ENCODE data around the gene CACHD1.

CACHD1 gene

DNA sequence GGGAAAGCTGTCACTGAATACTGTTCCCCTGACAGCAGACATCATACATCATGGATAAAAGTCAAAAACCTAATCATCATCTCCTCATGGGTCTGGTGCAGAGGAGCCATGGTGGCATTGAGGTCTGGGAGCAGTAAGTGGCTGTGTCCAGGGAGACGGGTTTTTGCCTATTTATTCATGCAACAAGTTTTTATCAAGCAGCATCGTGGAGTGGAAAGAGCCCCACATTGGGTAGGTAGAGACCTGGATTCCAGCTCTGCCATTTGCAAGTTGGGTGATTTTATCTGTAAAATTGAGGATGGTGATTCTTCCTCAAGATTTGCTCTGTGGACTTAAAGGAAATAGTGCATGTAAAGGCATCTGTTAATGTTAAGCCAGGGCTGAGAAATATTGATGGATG, 4.2 kb downstream of the CACHD1 start:
- DNase-seq, result no peak

DNA sequence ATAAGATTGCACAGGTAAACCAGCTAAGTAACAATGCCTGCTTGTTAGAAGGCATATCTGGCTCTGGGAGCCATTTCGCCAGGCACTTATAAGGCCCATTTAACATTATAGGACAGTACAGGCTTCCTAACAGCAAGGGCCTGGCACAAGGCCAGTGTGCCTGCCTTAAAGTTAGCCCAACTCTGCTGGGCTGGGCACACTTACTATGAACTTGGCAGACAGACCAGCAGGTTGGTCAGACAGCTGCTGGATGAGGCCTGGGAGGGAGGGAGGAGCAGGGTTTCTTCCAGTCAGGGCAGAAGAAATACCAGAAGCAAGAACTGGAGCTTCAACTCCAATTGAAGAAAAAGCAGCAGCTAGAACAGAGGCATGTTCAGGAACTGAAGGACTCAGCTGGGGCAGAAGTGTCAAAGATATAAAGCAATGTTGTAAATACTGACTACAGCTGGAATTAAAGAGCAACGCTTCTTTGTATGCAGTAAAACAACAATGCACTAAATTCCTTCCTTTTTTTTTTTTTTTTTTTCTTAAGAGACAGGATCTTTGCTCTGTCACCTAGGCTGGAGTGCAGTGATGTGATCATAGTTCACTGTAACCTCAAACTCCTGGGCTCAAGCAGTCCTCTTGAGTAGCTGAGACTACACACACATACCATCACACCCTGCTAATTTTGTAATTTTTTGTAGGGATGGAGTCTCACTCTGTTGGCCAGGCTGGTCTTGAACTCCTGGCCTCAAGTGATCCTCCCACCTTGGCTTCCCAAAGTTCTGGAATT, 4.9 kb downstream of the CACHD1 start:
- no peak for DNase-seq

DNA sequence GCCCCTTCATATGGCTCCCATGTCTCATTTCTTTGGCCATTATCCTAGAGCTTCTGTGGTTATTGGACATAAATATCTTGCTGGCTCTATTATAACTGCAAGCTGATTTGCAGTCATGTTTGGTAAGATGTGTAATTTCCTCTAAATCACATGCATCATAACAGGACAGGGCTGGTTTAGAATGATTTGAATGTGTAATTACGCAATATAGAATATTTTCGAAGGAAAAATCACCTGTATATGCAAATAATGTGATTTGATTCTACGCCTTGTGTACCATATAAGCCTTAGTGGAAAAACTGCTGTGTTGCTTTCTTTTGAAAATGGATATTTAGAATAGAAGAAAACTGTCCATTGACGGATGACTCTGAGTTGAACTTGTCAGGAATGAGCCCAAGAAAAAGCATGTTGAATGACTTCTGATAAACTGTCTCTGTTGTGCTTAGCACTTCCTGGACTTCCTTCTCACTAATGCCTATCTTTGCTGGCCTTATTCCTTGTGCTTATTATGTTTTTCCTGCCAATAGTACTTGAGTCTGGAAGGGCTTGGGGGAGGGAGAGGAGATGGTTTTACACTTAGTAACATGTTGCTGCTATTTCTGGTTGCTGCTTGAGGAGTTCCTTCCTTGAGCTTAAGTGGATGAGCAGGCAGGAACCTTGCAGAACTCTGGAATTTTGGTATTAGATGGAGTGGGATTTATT, 6.5 kb downstream of the CACHD1 start:
- DNase-seq, result no peak

DNA sequence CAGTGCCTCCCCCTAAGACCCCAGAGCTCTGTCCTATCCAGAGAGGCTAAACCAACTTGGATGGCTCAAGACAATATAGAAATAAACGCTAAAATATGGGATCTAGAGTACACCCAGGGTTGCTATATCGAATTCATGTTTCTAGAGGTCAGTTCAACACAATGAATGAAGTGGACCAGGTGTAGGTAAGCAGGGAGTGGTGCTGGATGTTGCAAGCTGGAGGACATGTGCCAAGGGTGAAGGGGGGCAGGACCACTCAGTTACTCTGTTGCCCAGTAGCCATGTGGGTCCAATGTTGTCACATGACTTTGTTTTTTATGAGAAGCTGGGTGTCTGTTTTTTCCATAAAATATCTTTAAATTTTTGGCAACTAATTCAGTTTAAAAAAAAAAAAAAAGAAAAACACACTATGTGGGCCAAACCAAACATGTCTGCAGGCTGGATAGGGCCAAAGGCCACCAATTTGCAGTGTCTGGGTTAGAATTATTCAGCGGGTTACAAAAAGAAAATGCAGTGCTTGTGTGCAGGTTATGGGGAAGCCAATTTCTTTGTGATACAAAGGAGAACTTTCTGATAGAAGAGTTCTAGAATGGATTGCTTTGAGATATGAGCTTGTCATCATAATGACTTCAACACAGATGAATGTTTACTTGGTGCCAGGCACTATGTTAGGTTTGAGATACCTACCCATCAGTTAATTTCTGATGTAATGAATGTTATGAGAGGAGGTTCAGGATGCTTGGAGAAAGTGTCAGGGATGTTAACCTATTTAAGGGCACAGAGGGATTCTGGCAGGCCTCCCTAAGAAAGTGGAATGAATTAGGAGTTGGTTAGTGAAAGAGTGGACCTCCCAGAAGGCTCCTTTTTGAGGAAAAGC, 8.9 kb downstream of the CACHD1 start:
- no peak for DNase-seq

DNA sequence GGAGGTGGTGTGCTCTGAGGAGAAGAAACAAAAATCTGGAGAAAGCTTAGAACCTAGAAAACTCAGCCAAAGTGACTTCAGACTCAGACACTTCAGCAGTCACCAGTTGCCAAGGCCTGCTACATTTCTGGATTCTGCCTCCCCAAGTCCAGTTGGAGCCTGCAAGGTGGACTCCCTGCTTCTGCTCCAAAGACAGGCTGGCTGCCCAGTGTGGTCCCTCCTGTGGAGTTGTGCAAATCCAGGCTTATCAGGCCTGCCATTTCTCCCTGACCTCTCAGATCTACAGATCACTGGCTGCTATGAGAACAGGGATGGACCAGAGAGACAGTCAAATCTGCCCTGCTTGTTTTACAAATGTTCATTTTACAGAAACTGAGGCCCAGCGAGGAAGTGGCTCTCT, 9.9 kb downstream of the CACHD1 start:
- no peak for DNase-seq

DNA sequence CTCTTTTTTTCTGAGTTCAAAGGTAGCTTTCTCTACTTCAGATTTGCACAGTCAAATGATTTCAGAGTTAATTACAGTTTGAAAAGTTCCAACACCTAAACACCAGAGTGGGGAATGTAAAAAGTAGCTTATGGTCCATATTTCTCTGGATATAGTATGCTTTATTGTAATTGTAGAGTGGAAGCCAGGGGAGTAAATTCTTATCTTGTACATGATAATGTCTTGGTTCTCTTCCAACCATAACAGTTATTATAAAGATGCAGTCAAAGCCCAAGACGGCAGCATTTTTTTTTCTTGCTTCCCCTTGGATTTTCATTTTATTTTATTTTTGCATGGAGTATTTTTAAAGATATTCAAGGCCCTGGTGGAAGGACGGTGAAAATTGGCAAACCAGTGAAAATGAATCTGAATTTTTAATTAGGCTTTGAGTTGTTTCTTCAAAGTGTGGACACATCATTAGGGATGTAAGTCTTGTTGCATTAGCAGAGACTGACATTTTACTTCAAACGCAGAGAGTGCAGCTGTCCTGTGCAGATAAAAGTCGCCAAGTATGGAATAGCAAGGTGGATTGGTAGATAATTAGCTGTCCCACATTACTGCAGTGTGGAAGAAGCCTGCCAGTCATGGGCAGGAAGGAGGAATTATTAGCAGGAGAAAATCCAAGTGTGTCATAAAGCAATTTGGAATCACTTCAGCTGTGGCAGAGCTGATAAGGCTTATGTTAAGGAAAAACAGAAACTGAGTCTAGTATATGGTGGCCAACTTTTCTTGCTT, 11.3 kb downstream of the CACHD1 start:
- DNase-seq, result no peak

DNA sequence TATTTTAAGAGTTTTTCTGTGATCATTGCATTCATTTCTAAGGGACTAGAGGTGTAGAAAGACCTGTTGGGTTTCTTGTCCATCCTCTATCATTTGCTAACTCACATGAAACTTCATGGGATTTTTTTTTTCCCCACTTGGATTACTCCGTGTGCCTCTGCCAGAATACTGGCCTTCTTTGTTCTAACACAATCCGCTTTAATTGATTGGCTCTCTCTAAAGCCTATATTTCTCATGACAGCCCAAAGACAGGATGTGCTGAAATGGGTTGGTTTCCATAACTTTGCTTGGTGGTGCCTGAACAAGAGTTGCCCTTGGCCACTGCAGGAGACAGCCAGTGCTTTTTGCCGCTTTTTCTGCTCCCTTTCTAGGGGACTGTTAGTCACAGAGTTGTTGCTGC, 12.2 kb downstream of the CACHD1 start:
- DNase-seq, result no peak

DNA sequence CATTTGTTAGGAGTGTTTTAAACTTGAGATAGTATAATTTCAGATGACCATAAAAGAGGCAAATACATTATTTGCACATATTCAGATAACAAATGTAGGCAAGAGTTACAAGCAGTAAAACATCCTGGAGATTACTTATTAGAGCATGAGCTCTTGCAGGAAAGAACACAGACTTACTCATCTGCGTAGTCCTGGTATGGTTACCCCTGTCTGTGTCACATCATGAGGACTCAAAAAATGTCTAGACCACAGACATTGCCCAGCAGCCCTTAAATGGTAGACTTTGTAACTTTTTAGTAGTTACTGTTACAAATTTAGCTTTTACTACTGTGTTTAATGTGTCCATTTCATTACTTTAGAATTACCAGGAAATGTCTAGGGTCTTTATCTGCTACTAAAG, 12.8 kb downstream of the CACHD1 start:
- no peak for DNase-seq

DNA sequence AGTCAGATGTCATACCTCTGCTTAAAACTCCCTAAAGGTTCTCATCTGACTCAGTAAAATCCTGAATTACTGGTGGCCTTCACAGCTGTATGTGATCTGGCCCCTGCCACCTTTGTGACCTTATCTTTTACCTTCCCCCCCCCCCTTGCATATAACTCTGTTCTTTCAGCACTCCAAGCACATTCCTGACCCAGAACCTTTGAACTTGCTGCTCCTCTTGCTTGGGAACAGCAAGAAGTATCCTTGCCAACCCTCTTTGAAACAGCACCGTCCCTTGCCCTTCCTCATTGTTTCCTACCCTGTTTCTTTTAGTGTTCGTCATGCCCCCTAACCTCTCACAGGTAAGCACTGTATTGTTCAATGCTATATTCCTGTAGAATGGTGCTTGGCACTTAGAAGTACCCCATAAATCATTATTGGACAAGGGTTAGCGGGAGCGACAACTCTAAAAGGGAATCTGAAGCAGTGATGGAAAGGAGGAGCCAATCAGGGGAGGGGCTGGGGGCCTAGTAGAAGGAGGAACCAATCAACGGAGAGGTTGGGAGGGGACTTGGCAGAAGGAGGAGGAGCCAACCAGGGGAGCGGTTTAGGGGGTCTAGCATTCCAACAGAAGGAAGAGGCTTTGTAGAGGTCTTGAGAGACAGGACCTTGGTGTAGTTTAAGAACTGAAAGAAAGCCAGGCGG, 13.9 kb downstream of the CACHD1 start:
- no peak for DNase-seq

DNA sequence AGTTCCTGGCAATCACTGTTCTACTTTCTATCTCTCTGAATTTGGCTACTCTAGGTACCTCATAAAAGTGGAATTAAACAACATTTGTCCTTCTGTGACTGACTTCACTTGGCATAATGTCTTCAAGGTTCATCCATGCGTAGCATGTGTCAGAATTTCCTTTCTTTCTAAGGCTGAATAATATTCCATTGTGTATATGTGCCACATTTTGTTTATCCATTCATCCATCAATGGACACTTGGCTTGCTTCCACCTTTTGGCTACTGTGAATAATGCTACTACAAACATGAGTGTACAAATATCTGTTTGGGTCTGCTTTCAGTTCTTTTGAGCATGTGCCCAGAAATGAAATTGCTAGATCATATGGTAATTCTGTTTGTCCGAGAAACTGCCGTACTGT, 14.7 kb downstream of the CACHD1 start:
- DNase-seq, result no peak

DNA sequence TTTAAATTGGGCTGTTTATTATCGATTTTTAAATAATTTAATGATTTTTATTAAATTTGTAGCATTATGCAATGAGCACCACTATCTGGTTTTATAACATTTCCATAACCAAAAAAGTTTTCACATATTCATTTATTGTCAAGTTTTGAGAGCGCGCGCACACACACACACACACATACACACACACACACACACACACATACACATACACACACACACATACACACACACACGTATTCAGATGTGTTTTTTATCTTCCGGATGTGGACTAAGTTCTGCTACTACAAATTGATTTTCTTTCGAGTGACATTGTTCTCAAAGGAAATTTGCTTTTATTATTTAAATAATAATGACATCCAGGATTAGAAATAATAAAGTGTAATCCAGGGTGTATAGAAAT, 16.3 kb downstream of the CACHD1 start:
- DNase-seq, result no peak

DNA sequence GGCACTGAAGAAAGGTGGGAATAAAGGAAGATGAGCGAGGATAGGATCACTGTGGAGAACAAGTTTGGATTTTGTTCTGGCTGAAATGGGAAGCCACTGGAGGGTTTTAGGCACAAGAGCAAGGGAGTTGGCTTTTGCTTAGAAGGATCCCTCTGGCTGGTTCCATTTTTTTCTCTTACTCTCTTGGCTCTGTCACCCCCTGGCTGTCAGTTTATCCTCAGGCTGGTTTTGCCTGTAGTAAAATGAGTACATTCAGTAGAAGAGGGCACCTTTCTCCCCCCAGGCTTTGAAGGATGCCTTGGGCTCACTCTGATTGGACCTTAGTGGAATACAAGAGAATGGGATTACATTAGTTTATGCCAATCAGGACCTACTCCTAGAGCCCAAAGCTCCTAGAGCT, 17.1 kb downstream of the CACHD1 start:
- DNase-seq, result no peak

DNA sequence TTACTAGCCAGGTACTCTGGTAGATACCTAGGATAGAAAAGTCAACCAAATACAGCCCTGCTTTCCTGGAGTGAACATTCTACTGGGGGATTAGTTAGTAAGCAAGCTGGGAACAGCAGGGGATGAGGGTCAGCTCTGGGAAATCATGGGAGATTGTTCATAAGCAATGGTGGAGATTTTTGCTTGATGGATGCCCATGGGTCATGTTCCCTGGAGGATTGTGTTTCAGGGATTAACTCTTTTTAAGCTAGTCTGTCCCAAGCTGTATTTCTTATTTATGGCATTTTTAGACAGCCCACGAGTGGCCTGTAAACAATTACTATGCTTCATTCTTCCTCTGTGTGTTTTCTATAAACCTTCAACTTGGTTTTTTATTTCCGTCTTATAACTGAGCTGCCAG, 18.9 kb downstream of the CACHD1 start:
- DNase-seq, result no peak

DNA sequence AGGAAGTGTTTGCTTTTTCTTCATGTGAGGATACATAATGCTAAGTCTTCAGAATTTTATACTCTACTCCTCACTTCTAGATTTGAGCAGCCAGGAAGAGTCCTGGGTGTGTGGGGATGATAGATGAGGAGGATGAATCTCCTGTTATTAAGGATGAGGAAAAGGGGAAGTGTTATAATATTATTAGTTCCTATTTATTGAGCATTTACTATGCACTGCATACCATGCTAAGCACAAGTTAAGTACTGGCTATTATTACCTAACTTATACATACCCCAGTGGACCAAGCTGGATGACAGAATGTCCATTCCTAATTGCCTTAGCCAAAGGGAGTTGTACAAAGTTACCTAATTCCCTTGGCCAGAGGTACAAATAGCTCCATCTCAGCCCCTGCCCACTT, 19.8 kb downstream of the CACHD1 start:
- DNase-seq, result no peak

DNA sequence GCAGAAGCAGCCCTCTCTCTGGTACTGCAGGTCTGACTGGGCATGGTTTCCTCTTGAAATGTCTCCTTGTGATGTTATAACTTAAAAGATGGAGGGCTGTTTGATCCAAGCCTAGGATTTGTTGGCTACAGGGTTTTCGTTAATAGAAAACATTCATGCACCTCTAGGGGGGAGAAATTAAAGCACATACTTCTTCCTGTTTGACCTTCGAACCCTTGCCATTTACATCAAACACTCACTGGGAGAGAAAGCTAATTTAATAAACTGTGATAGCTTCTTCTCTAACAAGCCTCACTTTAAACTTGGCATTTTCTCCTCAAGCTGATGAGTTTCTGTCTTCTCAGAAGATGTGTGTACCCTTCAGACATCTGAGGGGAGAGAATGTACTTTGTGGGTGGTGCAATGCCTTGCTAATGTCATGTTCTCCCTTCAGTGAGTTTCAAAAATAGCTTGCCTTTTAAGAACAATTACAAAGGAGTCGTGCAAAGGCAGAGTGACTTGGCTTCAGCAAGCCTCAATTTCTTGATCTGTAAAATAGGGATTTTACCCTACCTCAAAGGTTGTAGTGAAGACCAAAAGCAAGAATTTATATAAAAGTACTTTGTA, 20.4 kb downstream of the CACHD1 start:
- no peak for DNase-seq

DNA sequence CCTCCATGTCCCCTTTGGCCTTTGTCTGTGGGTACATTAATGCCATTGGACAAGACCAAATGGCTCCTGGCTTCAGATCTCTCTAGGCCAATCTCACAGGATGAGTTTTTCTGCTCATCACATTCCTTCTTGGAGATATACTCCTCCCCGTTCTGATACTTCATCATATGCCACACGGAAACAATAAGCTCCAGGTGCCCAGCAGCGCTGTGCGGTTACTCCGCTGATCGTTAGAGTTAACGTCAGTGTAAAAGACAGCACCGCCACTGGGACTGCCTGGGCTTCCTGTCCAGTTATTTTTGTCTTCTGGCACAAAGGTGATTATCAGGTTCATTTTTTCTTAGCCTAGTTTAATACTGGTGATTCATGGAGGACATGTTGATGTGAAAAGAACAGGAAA, 22.5 kb downstream of the CACHD1 start:
- no peak for DNase-seq

DNA sequence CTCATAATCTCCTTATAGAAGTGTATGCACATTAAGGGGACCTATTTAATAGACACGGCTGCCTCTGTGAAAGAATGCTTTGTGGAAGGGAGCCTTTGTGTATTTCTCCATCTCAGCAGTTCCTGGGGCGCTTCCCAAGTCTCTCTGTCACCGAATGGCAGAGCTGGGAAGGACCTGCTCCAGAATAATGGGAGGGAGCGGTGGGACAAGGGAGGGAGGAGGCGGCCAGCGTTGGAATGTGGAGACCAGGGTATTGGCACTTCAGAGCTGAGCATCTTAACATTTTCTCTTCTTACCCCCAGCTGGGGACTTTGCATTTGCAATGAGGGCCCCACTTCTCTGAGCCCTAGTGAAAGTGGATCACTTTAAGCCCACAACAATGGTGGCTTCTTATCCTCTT, 23.9 kb downstream of the CACHD1 start:
- DNase-seq, result no peak

DNA sequence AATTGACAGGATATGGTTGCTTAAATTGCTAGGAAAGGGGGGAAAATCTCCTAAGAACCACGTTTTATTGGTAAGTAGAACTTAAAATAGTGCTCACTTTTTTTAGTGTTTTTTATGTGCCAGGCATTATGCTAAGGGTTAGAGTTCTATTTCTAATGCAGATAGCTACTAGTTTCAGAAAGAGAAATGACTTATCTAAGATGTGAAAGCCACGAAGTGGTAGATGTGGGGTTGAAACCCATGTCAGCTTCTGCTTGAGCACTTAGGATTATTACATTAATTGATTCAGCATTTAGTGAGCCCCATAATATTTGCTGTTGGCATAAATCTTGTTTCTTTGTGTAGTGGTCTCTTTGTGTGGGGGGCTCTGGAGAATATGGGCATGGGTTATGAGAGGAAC, 24.7 kb downstream of the CACHD1 start:
- no peak for DNase-seq

DNA sequence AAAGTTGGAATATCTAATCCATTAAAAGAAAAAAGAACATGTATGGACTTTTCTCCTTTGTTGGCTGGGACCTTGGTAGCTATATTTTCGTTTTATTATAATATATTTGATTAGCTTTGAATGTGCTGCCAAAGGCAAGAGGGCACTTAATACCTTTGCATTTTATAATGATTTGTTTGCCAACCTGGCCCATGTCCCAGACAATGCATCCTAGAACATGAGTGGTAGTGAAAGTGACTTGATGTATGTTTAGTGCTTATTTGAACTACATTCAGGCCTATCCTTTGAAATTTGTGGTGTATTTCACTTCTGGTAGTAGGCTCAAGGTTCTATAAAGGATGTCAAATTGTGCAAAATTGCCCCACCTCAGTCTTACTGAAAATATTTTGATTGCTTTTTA, 25.9 kb downstream of the CACHD1 start:
- DNase-seq, result no peak

DNA sequence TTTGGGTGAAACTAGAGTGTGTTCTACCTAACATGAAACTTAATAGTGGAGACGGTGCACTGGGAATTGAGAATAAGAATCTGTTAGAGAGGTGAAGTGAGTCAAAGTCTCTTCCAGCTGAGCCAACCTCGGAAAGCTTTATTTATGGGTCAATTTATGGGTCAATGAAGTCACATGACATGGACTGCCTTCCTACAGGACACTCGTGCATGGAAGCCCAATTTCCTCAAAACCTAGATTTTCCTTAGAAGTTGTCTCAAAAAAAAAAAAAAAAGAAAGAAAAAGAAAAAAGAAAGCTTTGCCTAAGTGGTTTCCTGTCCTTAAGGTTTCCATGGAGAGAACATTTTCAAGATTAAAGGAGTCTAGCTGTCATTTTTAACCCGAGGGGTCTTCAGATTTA, 26.7 kb downstream of the CACHD1 start:
- no peak for DNase-seq

DNA sequence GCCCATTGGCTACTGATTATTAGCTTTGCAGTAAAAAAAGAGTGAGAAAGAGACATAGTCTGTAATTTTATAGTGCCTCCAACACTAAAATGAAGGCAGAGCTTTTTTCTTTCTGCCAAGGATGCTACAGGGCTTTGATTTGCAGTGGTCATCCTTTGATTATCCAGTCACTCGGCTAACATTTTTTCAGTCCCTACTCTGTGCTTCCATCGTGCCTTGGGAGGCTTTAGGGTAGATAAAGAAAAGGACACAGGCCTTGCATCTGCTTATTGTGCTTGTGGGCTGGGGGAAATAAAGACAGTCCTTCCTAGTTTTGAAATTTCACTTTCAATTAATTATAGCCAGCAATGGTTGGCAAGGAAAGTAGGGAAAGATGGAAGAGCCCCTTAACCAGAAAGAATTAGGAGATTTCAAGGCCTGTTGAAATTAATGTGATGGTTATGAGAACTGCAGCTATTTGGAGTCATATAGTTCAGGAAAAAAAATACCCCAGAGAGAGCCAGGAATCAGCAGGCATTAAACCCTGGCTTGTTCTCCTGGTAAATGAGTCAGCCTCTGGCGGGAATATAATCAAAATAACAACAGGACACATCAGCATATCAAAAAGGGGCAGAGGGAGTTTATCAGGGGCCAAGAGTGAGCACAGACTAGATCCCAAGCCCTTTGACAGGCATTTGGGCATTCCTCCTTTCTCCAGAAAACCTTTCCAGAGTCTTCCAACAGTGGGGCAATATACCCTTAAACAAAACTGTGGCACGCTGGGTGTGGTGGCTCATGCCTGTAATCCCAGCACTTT, 27.4 kb downstream of the CACHD1 start:
- DNase-seq, result no peak

Measured in activated gamma-delta T cell treated with Interleukin-2 at 50 U/mL for 16 hours (primary cell).